HEK293 (cell line): Measurements from ENCODE around the gene TMEM233.

ENCODE experiments used
- CTCF ChIA-PET: fragments of 350-600 bp; formaldehyde crosslinking; extraction: SDS; loops from one replicate; lab custom pipeline; 2021; ENCODE audit warnings: antibody characterized with exemption; lab: Yijun Ruan, JAX
- POLR2A ChIA-PET: fragments of 300-600 bp; formaldehyde crosslinking; extraction: SDS; loops from one replicate; lab custom pipeline; 2020; ENCODE audit warnings: antibody characterized with exemption, inconsistent platforms; lab: Yijun Ruan, JAX
- H3K27ac ChIP-seq: fragments of 200-500 bp; sonication (Bioruptor generic); 2 replicates; pipeline ENCODE4 v1.5.1; 2014; ENCODE audit warnings: low read depth, low read length, control low read depth, inconsistent platforms; ENCODE audit errors: extremely low read depth
- H3K36me3 ChIP-seq, 2 experiments: fragments of 200-500 bp in 1 of 2; sonication (Bioruptor generic) in 1 of 2; 1 replicate in 1 of 2; 2 replicates in 1 of 2; pipeline ENCODE4 v1.5.1; 2014 to 2017; ENCODE audit warnings: inconsistent platforms in 2 of 2, low read length in 2 of 2; ENCODE audit not compliant: control insufficient read depth in 2 of 2, insufficient read depth in 1 of 2
- H3K4me1 ChIP-seq: fragments of 200-500 bp; sonication (Bioruptor generic); 2 replicates; pipeline ENCODE4 v1.5.1; 2014; ENCODE audit warnings: mild to moderate bottlenecking, low read length, inconsistent platforms; ENCODE audit not compliant: control insufficient read depth, insufficient read depth
- H3K4me3 ChIP-seq: 2 replicates; pipeline ENCODE4 v1.5.1; 2011; ENCODE audit warnings: low read depth, mild to moderate bottlenecking, control low read depth, low read length, moderate library complexity
- H3K9me3 ChIP-seq: fragments of 200-500 bp; sonication (Bioruptor generic); 2 replicates; pipeline ENCODE4 v1.5.1; 2014; ENCODE audit warnings: low read depth, low read length, inconsistent platforms; ENCODE audit not compliant: control insufficient read depth, insufficient read depth
- IKZF3 ChIP-seq: fragments of 450-650 bp; IDR thresholded peaks from 2 replicates; pipeline ENCODE4 v1.5.0; 2018; ENCODE audit warnings: missing biosample characterization, mild to moderate bottlenecking, missing genetic modification characterization, moderate library complexity
- OVOL3 ChIP-seq: fragments of 450-650 bp; formaldehyde crosslinking; IDR thresholded peaks from 2 replicates; pipeline ENCODE4 v1.5.1; 2016; ENCODE audit warnings: missing biosample characterization, missing genetic modification characterization
- PRDM2 ChIP-seq: fragments of 450-650 bp; formaldehyde crosslinking; IDR thresholded peaks from 2 replicates; pipeline ENCODE4 v1.5.1; 2016; ENCODE audit warnings: missing biosample characterization, missing genetic modification characterization, borderline replicate concordance
- PRDM4 ChIP-seq: fragments of 450-650 bp; formaldehyde crosslinking; IDR thresholded peaks from 2 replicates; pipeline ENCODE4 v1.5.1; 2017; ENCODE audit warnings: missing biosample characterization, missing genetic modification characterization
- SETDB1 ChIP-seq: IDR thresholded peaks from one replicate; pipeline ENCODE4 v1.6.1; 2017; ENCODE audit warnings: mild to moderate bottlenecking, low read length, moderate library complexity, mixed read lengths; ENCODE audit not compliant: insufficient read length
- SP2 ChIP-seq: fragments of 450-650 bp; formaldehyde crosslinking; IDR thresholded peaks from 2 replicates; pipeline ENCODE4 v1.5.1; 2016; ENCODE audit warnings: missing biosample characterization, missing genetic modification characterization
- SP7 ChIP-seq: fragments of 450-650 bp; formaldehyde crosslinking; IDR thresholded peaks from 2 replicates; pipeline ENCODE4 v1.5.1; 2016; ENCODE audit warnings: missing biosample characterization, missing genetic modification characterization
- ZBTB21 ChIP-seq: fragments of 450-650 bp; formaldehyde crosslinking; IDR thresholded peaks from 2 replicates; pipeline ENCODE4 v1.5.1; 2017; ENCODE audit warnings: missing biosample characterization, missing genetic modification characterization
- ZNF10 ChIP-seq: fragments of 450-650 bp; formaldehyde crosslinking; IDR thresholded peaks from 2 replicates; pipeline ENCODE4 v1.5.1; 2017; ENCODE audit warnings: missing biosample characterization, missing genetic modification characterization
- ZNF132 ChIP-seq: fragments of 450-650 bp; formaldehyde crosslinking; IDR thresholded peaks from 2 replicates; pipeline ENCODE4 v1.5.1; 2017; ENCODE audit warnings: missing biosample characterization, missing genetic modification characterization, borderline replicate concordance
- ZNF155 ChIP-seq: fragments of 450-650 bp; formaldehyde crosslinking; IDR thresholded peaks from 2 replicates; pipeline ENCODE4 v1.5.1; 2016; ENCODE audit warnings: missing biosample characterization, missing genetic modification characterization
- ZNF157 ChIP-seq: fragments of 450-650 bp; formaldehyde crosslinking; IDR thresholded peaks from 2 replicates; pipeline ENCODE4 v1.5.1; 2016; ENCODE audit warnings: missing biosample characterization, missing genetic modification characterization
- ZNF175 ChIP-seq: fragments of 450-650 bp; formaldehyde crosslinking; IDR thresholded peaks from 2 replicates; pipeline ENCODE4 v1.5.1; 2016; ENCODE audit warnings: missing biosample characterization, missing genetic modification characterization
- ZNF19 ChIP-seq: fragments of 450-650 bp; formaldehyde crosslinking; IDR thresholded peaks from 2 replicates; pipeline ENCODE4; 2016; ENCODE audit warnings: missing biosample characterization, missing genetic modification characterization, low read depth
- ZNF211 ChIP-seq: fragments of 450-650 bp; formaldehyde crosslinking; IDR thresholded peaks from 2 replicates; pipeline ENCODE4 v1.5.1; 2016; ENCODE audit warnings: low read depth, missing biosample characterization, missing genetic modification characterization
- ZNF302 ChIP-seq: fragments of 450-650 bp; formaldehyde crosslinking; IDR thresholded peaks from 2 replicates; pipeline ENCODE4 v1.5.1; 2016; ENCODE audit warnings: missing biosample characterization, missing genetic modification characterization, low read depth
- ZNF514 ChIP-seq: fragments of 450-650 bp; formaldehyde crosslinking; IDR thresholded peaks from 2 replicates; pipeline ENCODE4 v1.5.1; 2016; ENCODE audit warnings: missing biosample characterization, missing genetic modification characterization
- ZNF670 ChIP-seq: fragments of 450-650 bp; formaldehyde crosslinking; IDR thresholded peaks from 2 replicates; pipeline ENCODE4 v1.5.1; 2016; ENCODE audit warnings: missing biosample characterization, missing genetic modification characterization, low read depth
- ZNF76 ChIP-seq: fragments of 450-650 bp; formaldehyde crosslinking; IDR thresholded peaks from 2 replicates; pipeline ENCODE4; 2016; ENCODE audit warnings: low read depth, missing biosample characterization, missing genetic modification characterization, borderline replicate concordance
- TF ChIP-seq, protein P1 (sequence below): fragments of 450-650 bp; formaldehyde crosslinking; IDR thresholded peaks from 2 replicates; pipeline ENCODE4 v1.5.1; 2016; ENCODE audit warnings: missing biosample characterization, missing genetic modification characterization

Gene TMEM233

GRCh38 chr12:119687879-119688278 lies 94.3 kb downstream of the TMEM233 start (continued):
- TF ChIP-seq PRDM2 (tag by site-specific recombination) (no peak), ZNF175 (tag by site-specific recombination) (no peak), IKZF3 (tag by site-specific recombination) (no peak), ZNF19 (tag by site-specific recombination) (no peak), SP7 (tag by site-specific recombination) (no peak), ZNF157 (tag by site-specific recombination) (no peak), OVOL3 (tag by site-specific recombination) (no peak), ZNF670 (tag by site-specific recombination) (no peak), ZNF514 (tag by site-specific recombination) (no peak), ZNF302 (tag by site-specific recombination) (no peak)

- H3K4me1 ChIP-seq: peaks cover 7% of the 10 kb centered on the region; the same call in 1 of the 2 replicates
- TF ChIP-seq ZNF211 (tag by site-specific recombination): no peak
- TF ChIP-seq ZNF10 (tag by site-specific recombination): no peak
- TF ChIP-seq ZNF132: no peak
- no peak for TF ChIP-seq SP2 (tag by site-specific recombination)
- POLR2A ChIA-PET: no interaction called here
- H3K36me3 ChIP-seq: peaks cover 9 to 42% of the 10 kb centered on the region in 2 experiments; a peak in 2 of 3 replicates
- CTCF ChIA-PET: no interaction called here
- no peak overlapping the region for H3K27ac ChIP-seq
- H3K4me3 ChIP-seq: no peak overlapping the region
- H3K9me3 ChIP-seq: no peaks in the 10 kb centered on the region
These were observed 96.4 kb downstream of the TMEM233 start for GRCh38 chr12:119689935-119690500.

- POLR2A ChIA-PET: no interaction called here
- Histone ChIP-seq H3K27ac (no peak overlapping the region), H3K36me3 (peaks cover 9 to 40% of the 10 kb centered on the region in 2 experiments; a peak in 2 of 3 replicates), H3K9me3 (no peaks in the 10 kb centered on the region), H3K4me1 (peaks cover 7% of the 10 kb centered on the region; the same call in 1 of the 2 replicates), H3K4me3 (no peak overlapping the region)
- CTCF ChIA-PET: no interaction called here
- TF ChIP-seq, protein P1, sequence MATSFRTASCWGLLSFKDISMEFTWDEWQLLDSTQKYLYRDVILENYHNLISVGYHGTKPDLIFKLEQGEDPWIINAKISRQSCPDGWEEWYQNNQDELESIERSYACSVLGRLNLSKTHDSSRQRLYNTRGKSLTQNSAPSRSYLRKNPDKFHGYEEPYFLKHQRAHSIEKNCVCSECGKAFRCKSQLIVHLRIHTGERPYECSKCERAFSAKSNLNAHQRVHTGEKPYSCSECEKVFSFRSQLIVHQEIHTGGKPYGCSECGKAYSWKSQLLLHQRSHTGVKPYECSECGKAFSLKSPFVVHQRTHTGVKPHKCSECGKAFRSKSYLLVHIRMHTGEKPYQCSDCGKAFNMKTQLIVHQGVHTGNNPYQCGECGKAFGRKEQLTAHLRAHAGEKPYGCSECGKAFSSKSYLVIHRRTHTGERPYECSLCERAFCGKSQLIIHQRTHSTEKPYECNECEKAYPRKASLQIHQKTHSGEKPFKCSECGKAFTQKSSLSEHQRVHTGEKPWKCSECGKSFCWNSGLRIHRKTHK (tag by site-specific recombination): no peak
- no peak for TF ChIP-seq ZBTB21 (tag by site-specific recombination)
- TF ChIP-seq SETDB1: no peak
- TF ChIP-seq ZNF155 (tag by site-specific recombination): no peak
- TF ChIP-seq PRDM4 (tag by site-specific recombination): no peak
- TF ChIP-seq ZNF514 (tag by site-specific recombination): no peak
- TF ChIP-seq ZNF76 (tag by site-specific recombination): no peak
These were observed 97.7 kb downstream of the TMEM233 start for GRCh38 chr12:119691202-119691810.
